ENCODE data around the gene FURIN.

FURIN gene

DNA sequence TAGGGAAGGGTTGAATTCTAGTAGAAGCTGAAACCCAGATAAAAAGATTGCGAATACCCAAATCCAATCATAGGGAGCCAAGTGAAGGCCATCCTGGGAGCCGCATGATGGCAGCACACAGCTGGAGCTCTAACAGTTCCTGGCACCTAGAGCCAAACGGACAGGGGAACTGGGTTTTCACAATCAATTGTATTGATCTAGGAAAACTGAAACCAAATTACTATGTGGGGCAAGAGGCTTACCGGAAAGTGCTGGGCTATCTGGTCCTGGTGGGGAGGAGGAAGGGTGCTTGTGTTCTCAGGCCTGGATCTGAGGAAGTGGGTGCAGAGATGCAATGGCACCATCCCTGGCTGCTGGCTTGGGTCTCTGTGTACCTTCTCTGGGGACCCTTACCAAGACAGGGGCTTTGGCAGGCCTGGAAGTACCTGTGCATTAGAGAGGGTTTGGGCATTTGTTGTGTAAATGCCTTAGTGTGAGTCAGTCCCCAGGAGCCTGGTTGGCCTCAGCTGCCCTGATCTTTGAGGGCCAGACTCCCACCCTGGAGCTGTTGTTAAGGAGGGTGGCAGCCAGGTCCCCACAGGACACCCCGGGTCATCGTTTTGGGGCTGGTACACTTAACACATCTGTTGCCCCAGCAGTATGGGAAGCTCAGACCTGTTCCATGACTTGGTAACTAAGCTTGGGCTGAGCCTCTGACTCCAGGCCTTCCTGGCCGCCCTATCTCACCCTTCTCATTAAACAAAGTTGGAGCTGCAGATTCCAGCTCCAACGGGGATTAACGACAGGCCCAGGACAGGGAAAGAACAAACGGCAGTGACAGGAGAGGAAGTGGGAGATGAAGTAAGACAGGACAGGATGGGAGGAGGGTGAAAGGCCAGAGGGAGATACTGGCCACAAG, 8.9 kb upstream of the FURIN start:
- Mint-ChIP-seq H3K9me3 (no peaks in the 10 kb centered on the region), H3K4me3 (no peak overlapping the region), H3K4me1 (peaks cover 66% of the 10 kb centered on the region), H3K27me3 (no peaks in the 10 kb centered on the region), H3K27ac (peak overlapping the region; percentile 27), H3K36me3 (ENCODE audit: low read depth) (no peaks in the 10 kb centered on the region)
- DNase-seq: no peak
- ATAC-seq: no peak

DNA sequence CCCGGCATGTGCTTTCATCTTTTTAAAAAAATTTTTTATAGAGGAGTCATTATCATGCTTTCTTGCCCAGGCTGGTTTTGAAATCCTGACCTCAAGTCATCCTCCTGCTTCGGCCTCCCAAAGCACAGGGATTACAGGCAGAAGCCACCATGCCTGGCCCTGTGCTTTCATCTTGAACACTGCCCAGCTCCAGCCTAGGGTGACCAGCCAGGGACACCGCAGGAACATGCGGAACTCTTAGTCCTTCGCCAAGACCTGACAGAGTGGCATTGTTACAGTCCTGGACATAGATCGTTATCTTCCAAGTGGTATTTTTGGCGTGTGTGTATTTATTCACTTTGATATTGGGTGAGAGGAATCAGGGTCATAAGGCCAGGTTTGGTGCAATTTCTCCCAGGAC, 7.9 kb upstream of the FURIN start:
- H3K4me3 Mint-ChIP-seq: no peak overlapping the region
- H3K36me3 Mint-ChIP-seq (ENCODE audit: low read depth): no peaks in the 10 kb centered on the region
- H3K27ac Mint-ChIP-seq: no peak overlapping the region
- peaks cover 59% of the 10 kb centered on the region for H3K4me1 Mint-ChIP-seq
- H3K9me3 Mint-ChIP-seq: no peaks in the 10 kb centered on the region
- H3K27me3 Mint-ChIP-seq: no peaks in the 10 kb centered on the region
- ATAC-seq: no peak
- DNase-seq: no peak

- H3K27ac Mint-ChIP-seq: no peak overlapping the region
- ATAC-seq (no peak), DNase-seq (no peak)
- no peaks in the 10 kb centered on the region for H3K27me3 Mint-ChIP-seq
- H3K4me1 Mint-ChIP-seq: peaks cover 56% of the 10 kb centered on the region
- H3K36me3 Mint-ChIP-seq (ENCODE audit: low read depth): no peaks in the 10 kb centered on the region
- no peak overlapping the region for H3K4me3 Mint-ChIP-seq
- H3K9me3 Mint-ChIP-seq: no peaks in the 10 kb centered on the region
Observed at GRCh38 chr15:90860942-90861675, 7.3 kb upstream of the FURIN start.

- Mint-ChIP-seq H3K4me1 (peaks cover 46% of the 10 kb centered on the region), H3K27ac (no peak overlapping the region), H3K4me3 (no peak overlapping the region), H3K9me3 (no peaks in the 10 kb centered on the region), H3K27me3 (no peaks in the 10 kb centered on the region), H3K36me3 (ENCODE audit: low read depth) (no peaks in the 10 kb centered on the region)
- no peak for DNase-seq
- no peak for ATAC-seq
Observed at GRCh38 chr15:90862487-90862886, 5.9 kb upstream of the FURIN start.

DNA sequence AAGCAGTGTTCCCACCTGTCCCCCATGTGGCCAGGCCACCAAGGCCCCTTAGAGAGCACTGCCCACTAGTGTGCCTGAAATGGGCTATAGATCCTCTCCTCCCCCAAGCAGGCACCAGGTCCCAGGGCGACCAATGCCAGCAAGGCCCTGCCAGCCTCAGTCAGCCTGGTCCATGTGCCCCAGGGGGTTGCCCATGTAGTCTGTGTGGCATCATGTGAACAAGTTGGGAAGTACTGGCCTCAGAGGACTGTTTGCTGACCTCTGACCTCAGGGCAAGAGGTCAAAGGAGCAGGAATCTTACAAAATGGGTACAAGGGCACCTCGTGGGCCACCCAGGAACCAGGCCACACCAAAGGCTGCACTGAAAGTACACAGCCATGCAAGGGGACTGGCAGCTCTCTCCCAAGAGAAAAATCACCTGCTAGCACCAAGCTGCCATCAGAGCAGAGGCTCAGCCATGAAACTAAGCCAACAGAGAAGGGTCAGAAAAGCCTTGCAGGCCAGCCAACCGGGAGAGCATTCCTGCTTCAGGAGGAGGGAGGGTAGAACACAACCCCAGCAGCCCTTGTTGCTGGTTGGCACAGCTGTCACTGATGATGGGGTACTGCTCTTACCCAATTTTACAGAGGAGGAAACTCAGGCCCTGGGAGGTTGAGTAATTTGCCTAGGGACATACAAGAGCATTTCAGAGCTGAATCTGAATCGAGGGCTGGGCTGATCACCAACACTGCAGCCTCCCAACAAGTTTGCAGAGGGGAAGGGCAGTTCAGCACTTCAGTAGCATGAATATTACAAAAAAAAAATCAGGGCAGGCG, 5.2 kb upstream of the FURIN start:
- no peak for ATAC-seq
- no peaks in the 10 kb centered on the region for H3K27me3 Mint-ChIP-seq
- H3K4me3 Mint-ChIP-seq: no peak overlapping the region
- H3K9me3 Mint-ChIP-seq: no peaks in the 10 kb centered on the region
- H3K36me3 Mint-ChIP-seq (ENCODE audit: low read depth): no peaks in the 10 kb centered on the region
- peak overlapping the region; percentile 46 for H3K27ac Mint-ChIP-seq
- no peak for DNase-seq
- H3K4me1 Mint-ChIP-seq: peaks cover 43% of the 10 kb centered on the region

DNA sequence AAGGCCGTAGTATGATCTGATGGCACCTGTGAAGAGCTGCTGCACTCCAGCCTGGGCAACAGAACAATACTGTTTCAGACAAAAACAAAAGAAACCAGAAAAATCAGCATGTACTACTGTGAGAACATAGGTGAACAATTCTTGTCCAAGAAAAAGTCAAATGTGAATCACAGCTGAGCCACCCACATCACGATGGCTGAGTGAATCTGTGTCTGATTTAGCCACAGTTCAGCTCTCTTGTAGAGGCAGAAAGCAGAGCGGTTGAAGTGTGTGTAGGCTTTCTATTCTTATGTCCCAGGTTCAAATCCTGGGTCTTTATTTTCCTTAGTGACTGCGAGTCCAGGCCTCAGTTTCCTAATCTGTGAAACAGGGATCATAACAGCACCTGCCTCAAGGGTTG, 4.4 kb upstream of the FURIN start:
- Mint-ChIP-seq H3K4me1 (peaks cover 50% of the 10 kb centered on the region), H3K27me3 (no peaks in the 10 kb centered on the region), H3K4me3 (no peak overlapping the region), H3K27ac (no peak overlapping the region), H3K9me3 (no peaks in the 10 kb centered on the region), H3K36me3 (ENCODE audit: low read depth) (no peaks in the 10 kb centered on the region)
- ATAC-seq (peak; percentile 85), DNase-seq (no peak)

GRCh38 chr15:90864507-90864906, 3.9 kb upstream of the FURIN start:
- Mint-ChIP-seq H3K27me3 (no peaks in the 10 kb centered on the region), H3K9me3 (no peaks in the 10 kb centered on the region), H3K27ac (no peak overlapping the region), H3K4me1 (peaks cover 52% of the 10 kb centered on the region), H3K4me3 (no peak overlapping the region), H3K36me3 (ENCODE audit: low read depth) (no peaks in the 10 kb centered on the region)
- DNase-seq (no peak), ATAC-seq (peak; percentile 44)

DNA sequence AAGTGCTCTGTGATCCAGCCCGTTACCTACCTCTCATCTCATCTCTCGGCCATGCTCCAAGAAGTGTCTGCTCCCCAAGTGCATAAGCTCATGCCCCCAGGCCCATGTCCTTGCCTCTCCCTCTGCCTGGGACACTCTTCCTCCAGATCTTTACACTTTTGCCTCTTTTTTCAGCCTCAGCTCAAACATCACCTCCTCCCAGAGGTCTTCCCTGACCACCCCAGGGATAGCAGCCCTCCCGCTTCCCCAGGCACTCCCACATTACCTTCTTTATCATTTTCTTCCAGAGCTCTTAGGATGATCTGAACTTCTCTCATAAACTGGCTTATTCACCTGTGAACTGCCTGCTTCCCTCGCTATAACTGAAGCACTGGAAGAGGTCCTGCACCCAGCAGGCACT, 2.7 kb upstream of the FURIN start:
- Mint-ChIP-seq H3K27me3 (no peaks in the 10 kb centered on the region), H3K27ac (no peak overlapping the region), H3K4me3 (no peak overlapping the region), H3K9me3 (no peaks in the 10 kb centered on the region), H3K36me3 (ENCODE audit: low read depth) (peaks cover 1% of the 10 kb centered on the region), H3K4me1 (peaks cover 61% of the 10 kb centered on the region)
- DNase-seq (no peak), ATAC-seq (no peak)

GRCh38 chr15:90866161-90866715, 2.1 kb upstream of the FURIN start:
- no peak for DNase-seq
- H3K27me3 Mint-ChIP-seq: no peaks in the 10 kb centered on the region
- H3K9me3 Mint-ChIP-seq: no peaks in the 10 kb centered on the region
- no peak for ATAC-seq
- H3K4me1 Mint-ChIP-seq: peaks cover 60% of the 10 kb centered on the region
- H3K36me3 Mint-ChIP-seq (ENCODE audit: low read depth): peaks cover 4% of the 10 kb centered on the region
- H3K27ac Mint-ChIP-seq: no peak overlapping the region
- H3K4me3 Mint-ChIP-seq: no peak overlapping the region

DNA sequence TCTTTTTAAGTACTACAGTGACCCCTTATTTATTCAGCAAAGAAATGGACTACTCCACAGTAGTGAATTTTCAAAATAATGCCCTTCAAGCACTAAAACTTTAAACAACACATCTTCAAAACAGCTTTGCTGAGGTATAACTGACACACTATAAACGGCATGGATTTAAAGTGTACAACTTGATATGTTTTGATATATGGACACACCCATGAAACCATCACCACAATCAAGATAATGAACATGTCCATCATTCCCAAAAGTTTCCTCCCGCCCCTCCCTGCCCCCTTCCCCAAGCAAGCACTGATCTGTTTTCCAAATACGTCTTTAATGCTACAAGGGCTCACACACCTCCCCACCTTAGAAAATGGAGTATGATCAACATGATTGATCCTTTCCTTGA, 1.6 kb upstream of the FURIN start:
- DNase-seq (no peak), ATAC-seq (no peak)
- Mint-ChIP-seq H3K4me3 (no peak overlapping the region), H3K9me3 (no peaks in the 10 kb centered on the region), H3K27ac (no peak overlapping the region), H3K36me3 (ENCODE audit: low read depth) (peaks cover 4% of the 10 kb centered on the region), H3K27me3 (no peaks in the 10 kb centered on the region), H3K4me1 (peaks cover 56% of the 10 kb centered on the region)

- Mint-ChIP-seq H3K27me3 (no peaks in the 10 kb centered on the region), H3K4me1 (peaks cover 58% of the 10 kb centered on the region), H3K4me3 (peak overlapping the region; percentile 88), H3K27ac (peak overlapping the region; percentile 91), H3K9me3 (no peaks in the 10 kb centered on the region), H3K36me3 (ENCODE audit: low read depth) (peaks cover 16% of the 10 kb centered on the region)
- DNase-seq: no peak
- ATAC-seq: no peak
Observed at GRCh38 chr15:90869140-90869541, 753 bp downstream of the FURIN start.

- DNase-seq: peak; percentile 72
- H3K36me3 Mint-ChIP-seq (ENCODE audit: low read depth): peaks cover 17% of the 10 kb centered on the region
- H3K9me3 Mint-ChIP-seq: no peaks in the 10 kb centered on the region
- H3K4me3 Mint-ChIP-seq: peak overlapping the region; percentile 88
- peak; percentile 83 for ATAC-seq
- no peaks in the 10 kb centered on the region for H3K27me3 Mint-ChIP-seq
- H3K4me1 Mint-ChIP-seq: peaks cover 61% of the 10 kb centered on the region
- peak overlapping the region; percentile 91 for H3K27ac Mint-ChIP-seq
Observed at GRCh38 chr15:90869601-90870353, 1.4 kb downstream of the FURIN start.

DNA sequence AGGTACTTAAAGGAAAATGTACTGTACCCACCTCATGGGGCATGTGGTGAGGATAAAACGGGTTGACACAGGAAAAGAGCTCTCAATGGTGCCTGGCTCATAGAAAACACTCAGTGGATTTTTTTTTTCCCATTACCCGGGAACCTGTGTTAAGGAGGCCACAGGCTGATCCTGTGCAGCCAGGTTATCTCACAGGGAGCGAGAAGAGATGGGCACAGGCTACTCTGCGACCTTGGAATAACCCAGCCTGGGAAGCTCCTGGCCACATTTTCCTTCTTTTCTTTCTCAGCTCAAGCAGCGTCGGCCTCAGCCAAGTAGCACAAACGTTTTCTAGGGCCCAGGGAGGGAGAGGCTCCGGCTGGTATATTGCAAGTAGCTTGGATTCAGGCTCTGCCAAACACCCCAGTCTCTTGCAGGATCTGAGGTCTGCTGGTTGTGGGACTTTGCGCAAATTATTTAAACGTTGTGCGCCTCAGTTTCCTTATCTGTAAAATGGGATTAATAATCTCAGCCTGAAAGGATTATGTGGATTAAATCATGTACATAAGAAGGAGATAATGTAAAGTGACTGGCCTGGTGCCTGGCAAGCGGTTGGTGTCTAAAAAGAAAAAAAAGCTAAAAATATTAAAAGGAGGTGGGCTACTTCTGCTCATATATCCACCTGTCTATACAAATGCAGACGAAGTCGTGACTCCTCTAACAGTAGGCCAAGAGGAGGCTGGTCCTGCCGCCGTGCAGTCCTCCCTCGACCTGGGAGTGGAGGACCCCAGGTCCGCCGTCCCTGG, 2.2 kb downstream of the FURIN start:
- H3K27ac Mint-ChIP-seq: peak overlapping the region; percentile 91
- H3K9me3 Mint-ChIP-seq: no peaks in the 10 kb centered on the region
- peaks cover 60% of the 10 kb centered on the region for H3K4me1 Mint-ChIP-seq
- no peak for ATAC-seq
- DNase-seq: no peak
- H3K27me3 Mint-ChIP-seq: no peaks in the 10 kb centered on the region
- H3K4me3 Mint-ChIP-seq: peak overlapping the region; percentile 88
- peaks cover 23% of the 10 kb centered on the region for H3K36me3 Mint-ChIP-seq (ENCODE audit: low read depth)

All from activated naive CD8-positive, alpha-beta T cell treated with anti-CD3 and anti-CD28 coated beads, Interleukin-2, amount 50 U/mL, for 24 hours (primary cell).